ENCODE measurements around the gene CD9.
"Not testable (repeated sequence)": the region's sequence is repeated elsewhere in the genome, so short reads cannot be mapped to it uniquely, and the experiment has no call there.

The CD9 gene

DNA sequence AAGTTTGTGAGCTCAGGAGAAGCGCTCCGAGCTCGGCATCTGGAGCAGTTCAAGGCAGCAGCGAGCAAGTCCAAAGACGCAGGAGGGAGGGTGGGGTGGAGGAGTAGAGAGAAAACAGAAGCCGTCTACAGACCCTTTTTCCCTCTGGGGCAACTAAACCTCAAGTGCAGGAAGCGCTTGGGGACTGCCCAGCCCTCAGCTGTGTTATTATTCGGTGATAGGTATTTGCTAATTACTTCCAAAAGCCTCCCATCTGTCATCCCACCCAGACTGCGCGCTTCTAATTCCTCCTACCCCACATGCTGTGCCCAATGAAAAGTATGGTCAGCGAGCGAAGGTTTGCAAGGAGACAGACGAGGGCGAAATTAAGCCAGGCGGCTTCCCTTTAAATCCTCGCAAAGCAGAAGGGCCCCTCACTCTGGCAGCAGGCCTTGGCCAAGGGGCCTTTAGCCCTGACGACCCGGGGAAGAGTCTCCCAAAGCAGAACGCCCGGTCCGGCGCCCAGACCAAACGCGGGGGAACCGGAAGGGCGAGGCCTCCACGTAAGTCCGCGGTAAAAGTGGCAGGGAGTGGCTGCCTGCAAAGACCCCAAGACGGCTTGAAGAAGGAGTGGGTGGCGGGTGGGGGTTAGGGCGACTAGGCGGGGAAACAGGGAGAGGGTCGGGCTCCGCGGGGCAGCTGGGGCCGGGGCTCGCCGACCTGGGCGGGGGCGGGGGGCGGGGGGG lies 507 bp upstream of the CD9 start:
- peak; percentile 54 to 76 for DNase-seq

DNA sequence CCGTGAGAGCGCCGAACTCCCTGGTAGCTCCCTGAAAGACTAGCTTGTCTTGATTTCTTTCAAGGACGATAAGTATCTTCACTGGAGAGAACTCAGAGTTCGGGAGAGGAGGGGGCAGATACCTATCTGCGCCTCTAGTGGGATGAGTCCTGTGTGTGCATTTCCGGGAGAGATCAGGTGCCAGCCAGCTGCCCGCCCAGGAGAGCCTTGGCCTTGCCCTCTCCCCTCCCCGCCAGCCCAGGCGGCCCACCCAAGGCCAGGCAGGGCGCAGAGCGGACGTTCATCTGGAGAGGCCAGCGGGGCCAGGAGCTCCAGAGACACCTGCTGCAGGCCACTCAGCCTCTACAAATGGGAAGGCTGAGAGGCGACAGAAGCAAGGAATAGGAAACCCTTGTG lies 1.0 kb downstream of the CD9 start:
- DNase-seq: no peak

GRCh38 chr12:6201826-6202225 lies 1.6 kb downstream of the CD9 start:
- no peak for DNase-seq

DNA sequence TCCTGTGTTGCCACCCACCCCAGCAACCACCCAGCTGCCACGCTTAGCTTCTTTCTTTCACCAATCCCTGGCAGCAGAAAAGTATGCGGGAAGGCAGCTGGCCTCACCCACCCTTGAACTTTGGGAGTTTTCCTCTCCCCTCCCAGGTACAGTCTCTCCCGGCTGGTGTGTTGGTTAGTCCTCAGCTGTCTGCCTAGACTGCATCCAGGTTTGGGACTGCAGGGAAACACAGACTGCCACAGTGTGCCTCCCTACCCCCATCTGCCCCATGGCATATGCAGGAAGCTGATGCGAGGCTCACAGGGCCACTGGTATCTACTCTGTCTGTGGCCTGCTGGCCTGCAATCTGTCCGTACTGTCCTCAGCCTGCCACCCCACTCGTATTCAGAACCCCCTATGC lies 2.1 kb downstream of the CD9 start:
- DNase-seq: no peak

- DNase-seq: no peak
Measured at GRCh38 chr12:6202846-6203245, 2.6 kb downstream of the CD9 start.

GRCh38 chr12:6203601-6204000 lies 3.4 kb downstream of the CD9 start:
- no peak for DNase-seq

DNA sequence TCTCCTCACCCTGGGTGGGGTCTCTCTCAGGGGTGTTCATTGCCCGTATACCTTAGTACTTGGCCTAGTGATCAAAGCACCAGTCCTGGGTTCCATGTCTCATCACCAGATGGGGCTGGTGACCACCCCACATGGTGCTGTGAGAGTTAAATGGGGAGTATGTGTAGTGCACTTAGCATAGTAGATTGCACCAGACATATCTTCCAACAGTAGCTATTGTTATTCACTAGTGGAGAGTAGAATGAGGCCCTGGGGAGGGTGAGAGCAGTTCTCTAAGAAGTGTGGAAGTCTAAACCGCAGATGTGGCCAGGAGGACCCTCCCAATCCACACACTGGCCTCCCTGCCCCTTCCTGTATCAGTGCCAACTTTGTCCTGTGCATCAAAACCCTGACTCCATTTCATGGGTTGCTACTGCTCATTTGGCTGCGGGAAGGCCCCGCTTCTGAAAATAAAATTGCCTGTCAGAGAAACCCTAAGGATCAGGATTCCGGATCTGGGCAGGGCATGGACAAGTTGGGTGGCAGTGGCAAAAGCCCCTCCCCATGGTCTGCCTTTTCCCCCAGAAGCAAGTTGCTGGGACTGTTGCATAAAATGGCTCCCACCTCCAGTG lies 4.4 kb downstream of the CD9 start:
- DNase-seq: peak in 1 of 2 experiments; percentile 31

GRCh38 chr12:6205144-6205539 lies 4.9 kb downstream of the CD9 start:
- peak; percentile 39 to 67 for DNase-seq

- no peak for DNase-seq
Measured at GRCh38 chr12:6205761-6206160, 5.6 kb downstream of the CD9 start.

DNA sequence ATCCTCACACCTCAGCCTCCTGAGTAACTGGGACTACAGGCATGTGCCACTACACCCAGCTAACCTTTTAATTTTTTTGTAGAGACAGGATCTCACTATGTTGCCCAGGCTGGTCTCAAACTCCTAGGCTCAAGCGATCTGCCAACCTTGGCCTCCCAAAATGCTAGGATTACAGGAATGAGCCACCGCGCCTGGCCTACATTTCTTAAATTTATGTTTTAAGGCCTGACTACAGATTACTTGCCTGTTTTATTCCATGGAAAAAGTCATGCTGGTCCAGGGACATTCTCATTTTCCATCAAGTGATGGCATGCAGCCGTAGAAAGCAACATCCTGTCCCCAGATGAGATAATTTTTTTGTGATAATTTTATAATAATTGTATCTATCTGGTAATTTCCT lies 6.1 kb downstream of the CD9 start:
- DNase-seq: no peak

- DNase-seq: no peak
Measured at GRCh38 chr12:6207259-6207925, 7.2 kb downstream of the CD9 start.

GRCh38 chr12:6208130-6208529 lies 7.9 kb downstream of the CD9 start:
- no peak for DNase-seq

DNA sequence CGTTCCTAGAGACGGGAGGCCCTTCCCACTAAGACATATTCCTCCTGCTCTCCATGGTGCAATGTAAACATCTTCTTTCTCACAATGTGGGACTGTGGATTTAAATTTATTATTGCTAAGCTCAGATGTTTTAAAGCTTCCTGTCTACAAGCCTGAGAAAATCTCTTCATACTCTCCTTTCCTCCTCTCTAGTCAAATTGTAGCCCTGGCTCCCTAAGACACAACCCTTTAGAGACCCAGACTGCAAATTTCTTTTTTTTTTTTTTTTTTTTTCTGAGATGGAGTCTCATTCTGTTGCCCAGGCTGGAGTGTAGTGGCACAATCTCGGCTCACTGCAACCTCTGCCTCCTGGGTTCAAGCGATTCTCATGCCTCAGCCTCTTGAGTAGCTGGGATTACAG lies 9.2 kb downstream of the CD9 start:
- DNase-seq: not testable (repeated sequence)

- DNase-seq: peak in 1 of 2 experiments; percentile 30
Measured at GRCh38 chr12:6211421-6211869, 11.2 kb downstream of the CD9 start.

DNA sequence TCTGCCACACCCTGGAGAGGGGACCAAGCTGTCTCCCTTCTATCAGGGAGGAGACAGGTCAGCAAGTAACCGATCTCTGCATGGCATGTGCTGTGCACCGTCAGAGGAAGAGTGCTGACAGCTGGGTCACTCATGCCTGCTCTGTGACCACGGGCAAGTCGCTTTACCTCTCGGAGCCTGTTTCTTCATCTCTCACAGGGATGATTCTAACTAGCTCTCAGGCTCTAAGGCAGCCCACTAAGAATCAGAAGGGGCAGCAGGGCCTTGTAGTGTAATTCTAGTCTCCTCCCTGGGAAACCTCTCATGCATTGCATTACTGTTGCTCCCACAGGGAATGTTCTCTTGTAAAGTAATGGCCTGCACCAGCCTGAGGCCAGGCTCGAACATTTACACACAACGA lies 11.9 kb downstream of the CD9 start:
- no peak for DNase-seq

DNA sequence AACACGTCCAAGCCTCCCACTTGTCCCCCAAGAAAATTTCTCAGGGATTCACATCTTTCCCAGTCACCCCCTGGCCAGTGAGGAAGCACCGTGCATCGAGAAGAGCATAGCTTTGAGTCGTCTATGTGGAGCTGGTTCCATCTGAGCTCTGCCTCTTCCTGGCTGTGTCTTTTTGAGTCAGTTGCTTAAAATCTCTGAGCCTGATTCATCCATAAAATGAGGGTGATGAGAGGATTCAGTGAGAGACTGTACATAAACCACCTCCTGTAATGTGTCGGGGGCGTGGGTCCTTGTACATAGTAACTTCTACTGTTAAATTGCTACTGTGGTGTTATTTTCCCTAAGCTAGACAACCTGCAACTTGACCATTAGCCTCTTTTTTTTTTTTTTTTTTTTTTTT lies 13.8 kb downstream of the CD9 start:
- DNase-seq: no peak

DNA sequence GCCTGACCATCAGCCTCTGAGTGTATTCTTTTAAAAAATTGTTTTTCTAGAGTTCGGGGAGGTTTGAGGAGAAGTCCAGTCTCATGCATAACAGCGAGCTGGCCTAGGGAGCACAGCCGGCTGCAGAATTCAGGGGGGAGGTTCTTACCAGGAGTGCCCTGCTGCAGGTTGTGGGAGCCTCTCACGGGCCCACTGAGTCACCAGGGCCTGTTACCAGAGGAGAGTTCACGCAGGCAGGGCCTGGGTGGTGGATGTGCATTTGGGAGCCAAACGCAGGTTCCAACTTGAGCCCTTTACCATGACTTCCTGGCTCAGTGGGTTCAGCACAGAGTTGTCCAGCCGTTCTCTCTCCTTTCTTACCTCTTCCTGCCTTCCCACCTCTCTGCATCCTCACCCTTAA lies 14.4 kb downstream of the CD9 start:
- DNase-seq: no peak

- DNase-seq: no peak
Measured at GRCh38 chr12:6215120-6215807, 15.1 kb downstream of the CD9 start.

DNA sequence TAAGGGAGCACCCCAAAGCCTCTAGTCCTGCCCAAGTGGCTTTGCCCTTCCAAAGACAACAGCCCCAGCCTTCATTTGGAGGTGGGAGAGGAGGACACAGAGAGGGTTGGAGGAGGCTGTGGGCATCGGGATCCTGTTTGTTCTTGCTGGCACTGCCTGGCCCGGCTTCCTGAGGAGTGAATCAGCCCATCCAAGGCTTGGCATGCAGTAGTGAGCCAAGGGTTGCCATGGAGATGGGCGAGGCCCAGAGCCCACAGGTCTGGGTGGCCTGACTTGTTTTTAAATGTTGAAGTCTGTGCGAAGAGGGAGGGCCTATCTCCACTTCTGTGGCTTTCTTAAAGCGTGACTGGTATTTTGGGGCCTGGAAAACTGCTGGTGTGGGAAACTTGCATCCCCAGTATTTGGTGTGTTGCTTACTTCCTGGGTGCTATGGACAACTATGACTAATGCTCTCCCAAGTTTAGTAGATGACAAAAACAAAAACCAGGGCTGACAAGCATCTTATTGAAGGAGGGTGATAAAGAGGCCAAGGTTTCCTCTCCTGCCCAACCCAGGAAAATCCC lies 15.8 kb downstream of the CD9 start:
- peak; percentile 81 to 93 for DNase-seq

DNA sequence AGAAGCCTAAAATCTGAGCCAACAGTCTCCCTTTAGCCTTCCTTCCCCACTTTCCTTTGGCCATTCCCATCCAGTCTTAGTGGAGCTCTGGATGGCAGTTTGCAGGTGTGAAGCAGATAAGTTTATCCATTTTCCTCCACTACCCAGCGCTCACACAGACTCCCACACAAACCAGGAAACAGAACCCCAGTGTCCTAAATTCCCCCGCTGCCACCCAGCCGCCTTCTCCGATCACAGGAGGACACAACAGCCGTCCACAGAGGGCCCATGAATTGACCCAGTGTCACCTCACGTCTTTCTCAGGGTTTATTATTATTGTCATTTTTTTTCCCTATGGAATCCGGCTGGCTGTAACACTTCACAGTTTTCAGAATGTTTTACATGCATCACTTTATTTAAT lies 16.4 kb downstream of the CD9 start:
- DNase-seq: no peak

DNA sequence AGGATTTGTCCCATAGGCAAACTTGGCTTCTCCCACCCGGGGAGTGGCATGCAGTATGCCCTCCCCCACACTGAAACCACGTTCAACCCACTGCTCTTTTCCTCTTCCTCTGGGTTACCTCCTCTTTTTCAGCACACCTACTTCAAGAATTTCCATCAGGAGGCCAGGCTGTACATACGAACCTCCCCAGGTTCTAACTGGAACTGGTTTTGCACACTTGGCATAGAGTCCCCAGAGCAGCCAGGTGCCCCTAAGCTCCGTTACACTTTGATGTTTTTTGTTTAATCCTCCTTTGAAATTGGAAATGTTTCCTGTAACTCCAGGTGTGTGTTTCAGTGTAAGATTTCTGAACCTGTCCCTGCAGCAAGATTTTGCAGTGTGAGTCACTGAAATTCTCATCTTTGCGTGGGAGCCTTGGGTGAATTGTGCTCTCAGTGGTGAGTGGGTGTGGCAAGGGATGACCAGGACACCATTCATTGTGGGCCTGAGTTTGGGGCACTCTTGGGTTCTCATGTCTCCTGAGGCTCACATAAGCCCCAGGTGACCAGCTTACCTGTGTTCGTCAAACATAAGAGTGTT lies 18.2 kb downstream of the CD9 start:
- no peak for DNase-seq

- DNase-seq: no peak
Measured at GRCh38 chr12:6219980-6220379, 19.8 kb downstream of the CD9 start.

DNA sequence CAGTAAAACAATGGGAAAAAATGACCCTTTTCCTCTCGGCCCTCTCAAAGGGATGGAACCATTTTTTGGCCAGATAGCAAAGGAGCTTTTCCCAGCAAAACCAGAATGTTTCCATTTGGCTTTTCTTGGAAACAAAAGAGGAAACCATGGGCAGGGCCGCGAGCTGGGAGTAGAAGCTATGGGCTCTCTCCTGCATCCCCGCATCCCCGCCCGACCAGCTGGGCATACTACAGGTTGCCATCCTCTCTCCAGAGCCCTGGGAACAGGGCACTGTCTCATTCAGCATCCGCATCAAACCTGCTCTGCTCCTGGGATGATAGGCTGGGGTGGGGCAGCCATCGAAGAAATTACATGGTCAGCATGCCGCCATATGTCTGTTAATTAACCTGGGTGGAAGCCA lies 20.9 kb downstream of the CD9 start:
- DNase-seq: no peak

Data from NCI-H446 (cell line).